Glomerular endothelial cell (primary cell): ENCODE measurements around the gene AMPD2. TPM values are rescaled to one million over a fixed set of nuclear protein-coding genes. Genes with fewer than 3 reads are reported as not detected.
"Not testable (repeated sequence)": the region's sequence is repeated elsewhere in the genome, so short reads cannot be mapped to it uniquely, and the experiment has no call there.

Experiments used
- DNase-seq: peaks from one replicate; pipeline ENCODE4 v3.0.0-alpha.2; 2011; ENCODE audit warnings: low read depth, low spot score; ENCODE audit errors: extremely low read depth
- total RNA-seq: library from RNA; depleted of rRNA; stranded (reverse); fragments of >200 nt; gene quantifications from 2 replicates; pipeline ENCODE4 v1.2.3, GENCODE V29; 2015

The AMPD2 gene
- total RNA-seq, 1 donor from 2014 or later: 68.0 TPM

- DNase-seq: not testable (repeated sequence)
These were observed 54.2 kb downstream of the AMPD2 start for GRCh38 chr1:109673861-109674260.

GRCh38 chr1:109676683-109677381, 57.2 kb downstream of the AMPD2 start:
- DNase-seq: not testable (repeated sequence)

- no peak for DNase-seq
These were observed 57.8 kb downstream of the AMPD2 start for GRCh38 chr1:109677459-109677858.

- not testable (repeated sequence) for DNase-seq
These were observed 59.0 kb downstream of the AMPD2 start for GRCh38 chr1:109678637-109679036.

Other genes with a start within 250 kb of the AMPD2 start
- 31.4 and 55.9 TPM in 2 replicates for gene SORT1, start 221.9 kb upstream of the AMPD2 start, total RNA-seq
- 58.8 TPM in 2 replicates for gene PSMA5, start 193.4 kb upstream of the AMPD2 start, total RNA-seq
- gene SYPL2, start 153.3 kb upstream of the AMPD2 start, total RNA-seq: not detected in 2 replicates
- gene ATXN7L2, start 135.9 kb upstream of the AMPD2 start, total RNA-seq: 2.3 and 4.3 TPM in 2 replicates
- gene CYB561D1, start 125.7 kb upstream of the AMPD2 start, total RNA-seq: 6.2 and 6.7 TPM in 2 replicates
- 0.64 and 0.68 TPM in 2 replicates for gene AMIGO1, start 110.1 kb upstream of the AMPD2 start, total RNA-seq
- gene GPR61, start 80.0 kb upstream of the AMPD2 start, total RNA-seq: not detected in 2 replicates
- 10.7 and 11.4 TPM in 2 replicates for gene GNAI3, start 71.2 kb upstream of the AMPD2 start, total RNA-seq
- not detected in 2 replicates for gene GNAT2, start 221 bp upstream of the AMPD2 start, total RNA-seq
- gene GSTM4, start 36.3 kb downstream of the AMPD2 start, total RNA-seq: 2.0 and 3.3 TPM in 2 replicates
- 1.9 and 6.2 TPM in 2 replicates for gene GSTM2, start 48.2 kb downstream of the AMPD2 start, total RNA-seq
- gene GSTM1, start 68.0 kb downstream of the AMPD2 start, total RNA-seq: 9.3 TPM in 1 of 2 replicates, not detected in the other
- gene GSTM5, start 92.4 kb downstream of the AMPD2 start, total RNA-seq: not detected in 2 replicates
- 25.7 and 39.8 TPM in 2 replicates for gene GSTM3, start 121.2 kb downstream of the AMPD2 start, total RNA-seq
- not detected in 2 replicates for gene EPS8L3, start 144.1 kb downstream of the AMPD2 start, total RNA-seq